ENCODE data around the gene NCOA7.

GRCh38 chr6:125968493-125968892 is 177.7 kb downstream of the NCOA7 start:
- TF ChIP-seq POLR2A (IDR thresholded peaks at IDR 0.05), result no peak
- TF ChIP-seq, protein P1, sequence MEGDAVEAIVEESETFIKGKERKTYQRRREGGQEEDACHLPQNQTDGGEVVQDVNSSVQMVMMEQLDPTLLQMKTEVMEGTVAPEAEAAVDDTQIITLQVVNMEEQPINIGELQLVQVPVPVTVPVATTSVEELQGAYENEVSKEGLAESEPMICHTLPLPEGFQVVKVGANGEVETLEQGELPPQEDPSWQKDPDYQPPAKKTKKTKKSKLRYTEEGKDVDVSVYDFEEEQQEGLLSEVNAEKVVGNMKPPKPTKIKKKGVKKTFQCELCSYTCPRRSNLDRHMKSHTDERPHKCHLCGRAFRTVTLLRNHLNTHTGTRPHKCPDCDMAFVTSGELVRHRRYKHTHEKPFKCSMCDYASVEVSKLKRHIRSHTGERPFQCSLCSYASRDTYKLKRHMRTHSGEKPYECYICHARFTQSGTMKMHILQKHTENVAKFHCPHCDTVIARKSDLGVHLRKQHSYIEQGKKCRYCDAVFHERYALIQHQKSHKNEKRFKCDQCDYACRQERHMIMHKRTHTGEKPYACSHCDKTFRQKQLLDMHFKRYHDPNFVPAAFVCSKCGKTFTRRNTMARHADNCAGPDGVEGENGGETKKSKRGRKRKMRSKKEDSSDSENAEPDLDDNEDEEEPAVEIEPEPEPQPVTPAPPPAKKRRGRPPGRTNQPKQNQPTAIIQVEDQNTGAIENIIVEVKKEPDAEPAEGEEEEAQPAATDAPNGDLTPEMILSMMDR (IDR thresholded peaks at IDR 0.05), result no peak

All from adrenal gland (tissue), 5 donors.